ENCODE results near the gene DIAPH2.
"Not testable (repeated sequence)": the region's sequence is repeated elsewhere in the genome, so short reads cannot be mapped to it uniquely, and the experiment has no call there.

DIAPH2 gene

GRCh38 chrX:97402903-97403302 lies 718.3 kb downstream of the DIAPH2 start:
- ChIA-PET CTCF (no interaction called here), POLR2A (ENCODE audit: low non-redundant PET) (no interaction called here)
- no peak overlapping the region for H3K27ac ChIP-seq
- DNase-seq (ENCODE audit: low spot score): no peak
- TF ChIP-seq, protein P1, sequence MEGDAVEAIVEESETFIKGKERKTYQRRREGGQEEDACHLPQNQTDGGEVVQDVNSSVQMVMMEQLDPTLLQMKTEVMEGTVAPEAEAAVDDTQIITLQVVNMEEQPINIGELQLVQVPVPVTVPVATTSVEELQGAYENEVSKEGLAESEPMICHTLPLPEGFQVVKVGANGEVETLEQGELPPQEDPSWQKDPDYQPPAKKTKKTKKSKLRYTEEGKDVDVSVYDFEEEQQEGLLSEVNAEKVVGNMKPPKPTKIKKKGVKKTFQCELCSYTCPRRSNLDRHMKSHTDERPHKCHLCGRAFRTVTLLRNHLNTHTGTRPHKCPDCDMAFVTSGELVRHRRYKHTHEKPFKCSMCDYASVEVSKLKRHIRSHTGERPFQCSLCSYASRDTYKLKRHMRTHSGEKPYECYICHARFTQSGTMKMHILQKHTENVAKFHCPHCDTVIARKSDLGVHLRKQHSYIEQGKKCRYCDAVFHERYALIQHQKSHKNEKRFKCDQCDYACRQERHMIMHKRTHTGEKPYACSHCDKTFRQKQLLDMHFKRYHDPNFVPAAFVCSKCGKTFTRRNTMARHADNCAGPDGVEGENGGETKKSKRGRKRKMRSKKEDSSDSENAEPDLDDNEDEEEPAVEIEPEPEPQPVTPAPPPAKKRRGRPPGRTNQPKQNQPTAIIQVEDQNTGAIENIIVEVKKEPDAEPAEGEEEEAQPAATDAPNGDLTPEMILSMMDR (conservative IDR thresholded peaks at IDR 0.05; ENCODE audit: low read depth): no peak

DNA sequence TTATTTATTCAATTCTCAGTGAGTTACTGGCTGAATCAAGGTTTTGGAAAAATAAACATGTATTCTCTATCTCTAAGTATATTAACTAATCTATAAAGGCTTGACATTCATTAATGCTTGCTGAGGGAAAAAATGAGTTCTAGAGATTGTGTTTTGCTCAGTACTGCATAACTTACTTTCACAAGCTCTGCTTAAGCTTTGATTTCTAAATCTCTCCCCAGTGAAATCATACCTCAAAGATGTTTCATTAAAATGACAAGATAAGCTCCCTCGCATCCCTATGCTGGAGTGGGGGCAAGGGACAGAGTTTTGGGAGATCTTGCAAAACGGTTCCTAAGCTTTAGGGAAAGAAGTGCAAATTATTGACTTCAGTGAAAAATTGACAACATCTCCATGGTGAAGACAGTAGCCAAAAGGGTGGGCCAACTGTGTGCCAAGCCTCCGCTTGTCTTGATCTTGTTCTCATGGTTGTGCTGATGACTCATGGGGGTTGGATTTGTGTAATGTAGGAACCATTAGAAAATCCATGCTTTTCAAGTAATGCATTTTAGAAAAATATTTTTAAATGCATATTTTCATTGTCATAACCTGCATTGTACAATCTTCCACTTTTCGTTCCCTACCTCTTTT lies 720.5 kb downstream of the DIAPH2 start:
- CTCF ChIA-PET: no interaction called here
- DNase-seq (ENCODE audit: low spot score): no peak
- POLR2A ChIA-PET (ENCODE audit: low non-redundant PET): no interaction called here
- TF ChIP-seq, protein P1 (conservative IDR thresholded peaks at IDR 0.05; ENCODE audit: low read depth): no peak
- H3K27ac ChIP-seq: no peak overlapping the region

- H3K27ac ChIP-seq; POLR2A ChIA-PET (ENCODE audit: low non-redundant PET); CTCF ChIA-PET; DNase-seq (ENCODE audit: low spot score): not testable (repeated sequence)
Observed at GRCh38 chrX:97409632-97410415, 725.2 kb downstream of the DIAPH2 start.

- CTCF ChIA-PET: interaction anchor here (0.6 kb wide), 1 partner anchor 404 kb away, joined by 5 read pairs; no protein-coding TSS in a partner anchor
- no peak overlapping the region for H3K27ac ChIP-seq
- DNase-seq (ENCODE audit: low spot score): peak; percentile 1
- TF ChIP-seq, protein P1 (conservative IDR thresholded peaks at IDR 0.05; ENCODE audit: low read depth): no peak
- POLR2A ChIA-PET (ENCODE audit: low non-redundant PET): no interaction called here
Observed at GRCh38 chrX:97416461-97416860, 731.8 kb downstream of the DIAPH2 start.

- no peak for DNase-seq (ENCODE audit: low spot score)
- TF ChIP-seq, protein P1 (conservative IDR thresholded peaks at IDR 0.05; ENCODE audit: low read depth): no peak
- POLR2A ChIA-PET (ENCODE audit: low non-redundant PET): no interaction called here
- CTCF ChIA-PET: interaction anchor here (0.6 kb wide), 1 partner anchor 18 kb away, joined by 3 read pairs; no protein-coding TSS in a partner anchor
- no peak overlapping the region for H3K27ac ChIP-seq
Observed at GRCh38 chrX:97429101-97429500, 744.5 kb downstream of the DIAPH2 start.

GRCh38 chrX:97431281-97431680 lies 746.6 kb downstream of the DIAPH2 start:
- H3K27ac ChIP-seq: no peak overlapping the region
- TF ChIP-seq, protein P1 (conservative IDR thresholded peaks at IDR 0.05; ENCODE audit: low read depth): no peak
- ChIA-PET POLR2A (ENCODE audit: low non-redundant PET) (no interaction called here), CTCF (interaction anchor here (0.5 kb wide), 1 partner anchor 12 kb away, joined by 3 read pairs; no protein-coding TSS in a partner anchor)
- no peak for DNase-seq (ENCODE audit: low spot score)
